Measurements from ENCODE around the gene CAPZB. TPM values are rescaled to one million over a fixed set of nuclear protein-coding genes. Genes with fewer than 3 reads are reported as not detected.

Gene CAPZB
- total RNA-seq, 1 experiment from 2014 or later = 491 TPM

DNA sequence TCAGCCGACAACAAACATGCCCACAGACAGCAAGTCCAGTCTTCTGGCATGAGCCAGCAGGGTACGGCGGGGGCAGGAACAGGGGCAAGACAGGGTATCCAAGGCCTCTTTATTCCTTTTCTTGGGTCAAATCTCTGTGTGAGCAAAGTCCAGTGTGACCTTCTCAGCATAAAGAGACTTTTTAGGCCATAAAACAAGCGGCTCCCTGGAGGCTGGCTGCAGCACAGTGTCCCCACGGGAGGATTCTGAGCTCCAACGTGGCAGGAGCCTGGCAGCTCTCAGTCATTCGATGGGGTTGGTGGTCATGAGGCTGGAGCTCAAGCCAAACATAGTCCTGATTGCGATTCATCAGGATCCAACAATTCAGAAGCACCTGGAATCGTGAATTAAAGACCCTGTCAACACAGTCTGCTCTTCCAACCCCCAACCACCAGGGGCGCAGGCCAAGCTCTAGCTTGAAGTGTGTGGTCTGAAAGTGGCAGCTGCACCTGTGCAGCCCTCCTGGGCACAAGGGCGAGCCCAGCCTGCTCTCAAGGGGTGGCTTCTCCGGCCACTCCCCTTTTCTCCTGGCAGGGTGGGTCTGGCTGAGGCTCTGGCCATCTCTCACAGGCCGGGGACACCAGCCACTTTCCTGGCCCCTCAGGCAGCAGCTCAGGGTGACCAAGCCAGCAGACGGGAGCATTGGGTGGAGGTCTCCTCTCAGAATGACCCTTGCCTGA is 111.1 kb downstream of the CAPZB start:
- ATAC-seq (peak; percentile 56), DNase-seq (ENCODE audit: low read depth, low spot score) (no peak)
- CTCF ChIA-PET = interaction anchor here (0.6 to 0.8 kb wide), 3 partner anchors 147 to 991 kb away, joined by 3 to 7 read pairs (median 3); no protein-coding TSS in a partner anchor
- intact Hi-C loops (cut with micrococcal nuclease; ENCODE audit: unreplicated experiment) (no loop called here), in situ Hi-C loops (cut with HindIII; ENCODE audit: low pct_unique_long_range_greater_than_20kb, low sequenced_read_pairs) (no loop called here)
- no peaks in the 10 kb centered on the region for H3K27me3 ChIP-seq (ENCODE audit: control insufficient read depth, insufficient read depth, low read length)
- peaks cover 6% of the 10 kb centered on the region; the same call in 1 of the 2 replicates for H3K4me1 ChIP-seq (ENCODE audit: control insufficient read depth, insufficient read depth, low read length)
- H3K36me3 ChIP-seq (ENCODE audit: control insufficient read depth, insufficient read depth, low read length) = peaks cover 13% of the 10 kb centered on the region
- BruUV-seq (replicated peaks) = no TSS peak
- POLR2A ChIA-PET = interaction anchor here (0.6 kb wide), 1 partner anchor 67 kb away, joined by 3 read pairs; no protein-coding TSS in a partner anchor
- no peak overlapping the region for H3K4me3 ChIP-seq (ENCODE audit: low read depth in 2 of 2, low read length in 2 of 2)
- no peaks in the 10 kb centered on the region for H3K9me3 ChIP-seq (ENCODE audit: control insufficient read depth, insufficient read depth, low read depth, low read length)
- TF ChIP-seq SIN3A (IDR thresholded peaks at IDR 0.05; ENCODE audit: borderline replicate concordance, insufficient read depth, low read depth, low read length) = no peak
- TF ChIP-seq, protein P1, sequence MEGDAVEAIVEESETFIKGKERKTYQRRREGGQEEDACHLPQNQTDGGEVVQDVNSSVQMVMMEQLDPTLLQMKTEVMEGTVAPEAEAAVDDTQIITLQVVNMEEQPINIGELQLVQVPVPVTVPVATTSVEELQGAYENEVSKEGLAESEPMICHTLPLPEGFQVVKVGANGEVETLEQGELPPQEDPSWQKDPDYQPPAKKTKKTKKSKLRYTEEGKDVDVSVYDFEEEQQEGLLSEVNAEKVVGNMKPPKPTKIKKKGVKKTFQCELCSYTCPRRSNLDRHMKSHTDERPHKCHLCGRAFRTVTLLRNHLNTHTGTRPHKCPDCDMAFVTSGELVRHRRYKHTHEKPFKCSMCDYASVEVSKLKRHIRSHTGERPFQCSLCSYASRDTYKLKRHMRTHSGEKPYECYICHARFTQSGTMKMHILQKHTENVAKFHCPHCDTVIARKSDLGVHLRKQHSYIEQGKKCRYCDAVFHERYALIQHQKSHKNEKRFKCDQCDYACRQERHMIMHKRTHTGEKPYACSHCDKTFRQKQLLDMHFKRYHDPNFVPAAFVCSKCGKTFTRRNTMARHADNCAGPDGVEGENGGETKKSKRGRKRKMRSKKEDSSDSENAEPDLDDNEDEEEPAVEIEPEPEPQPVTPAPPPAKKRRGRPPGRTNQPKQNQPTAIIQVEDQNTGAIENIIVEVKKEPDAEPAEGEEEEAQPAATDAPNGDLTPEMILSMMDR (IDR thresholded peaks at IDR 0.05) = no peak; the same call in 1 of the 2 replicates
- no peak for TF ChIP-seq POLR2AphosphoS5 (IDR thresholded peaks at IDR 0.05; ENCODE audit: low read depth, low read length)
- TF ChIP-seq TCF7L2 (IDR thresholded peaks at IDR 0.05; ENCODE audit: low read depth, low read length) = no peak
- TF ChIP-seq, protein P2, sequence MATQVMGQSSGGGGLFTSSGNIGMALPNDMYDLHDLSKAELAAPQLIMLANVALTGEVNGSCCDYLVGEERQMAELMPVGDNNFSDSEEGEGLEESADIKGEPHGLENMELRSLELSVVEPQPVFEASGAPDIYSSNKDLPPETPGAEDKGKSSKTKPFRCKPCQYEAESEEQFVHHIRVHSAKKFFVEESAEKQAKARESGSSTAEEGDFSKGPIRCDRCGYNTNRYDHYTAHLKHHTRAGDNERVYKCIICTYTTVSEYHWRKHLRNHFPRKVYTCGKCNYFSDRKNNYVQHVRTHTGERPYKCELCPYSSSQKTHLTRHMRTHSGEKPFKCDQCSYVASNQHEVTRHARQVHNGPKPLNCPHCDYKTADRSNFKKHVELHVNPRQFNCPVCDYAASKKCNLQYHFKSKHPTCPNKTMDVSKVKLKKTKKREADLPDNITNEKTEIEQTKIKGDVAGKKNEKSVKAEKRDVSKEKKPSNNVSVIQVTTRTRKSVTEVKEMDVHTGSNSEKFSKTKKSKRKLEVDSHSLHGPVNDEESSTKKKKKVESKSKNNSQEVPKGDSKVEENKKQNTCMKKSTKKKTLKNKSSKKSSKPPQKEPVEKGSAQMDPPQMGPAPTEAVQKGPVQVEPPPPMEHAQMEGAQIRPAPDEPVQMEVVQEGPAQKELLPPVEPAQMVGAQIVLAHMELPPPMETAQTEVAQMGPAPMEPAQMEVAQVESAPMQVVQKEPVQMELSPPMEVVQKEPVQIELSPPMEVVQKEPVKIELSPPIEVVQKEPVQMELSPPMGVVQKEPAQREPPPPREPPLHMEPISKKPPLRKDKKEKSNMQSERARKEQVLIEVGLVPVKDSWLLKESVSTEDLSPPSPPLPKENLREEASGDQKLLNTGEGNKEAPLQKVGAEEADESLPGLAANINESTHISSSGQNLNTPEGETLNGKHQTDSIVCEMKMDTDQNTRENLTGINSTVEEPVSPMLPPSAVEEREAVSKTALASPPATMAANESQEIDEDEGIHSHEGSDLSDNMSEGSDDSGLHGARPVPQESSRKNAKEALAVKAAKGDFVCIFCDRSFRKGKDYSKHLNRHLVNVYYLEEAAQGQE (IDR thresholded peaks at IDR 0.05; ENCODE audit: insufficient read depth in 1 of 2, low read depth in 2 of 2, low read length in 1 of 2) = no peak
- H3K27ac ChIP-seq (ENCODE audit: low read length) = no peak overlapping the region

DNA sequence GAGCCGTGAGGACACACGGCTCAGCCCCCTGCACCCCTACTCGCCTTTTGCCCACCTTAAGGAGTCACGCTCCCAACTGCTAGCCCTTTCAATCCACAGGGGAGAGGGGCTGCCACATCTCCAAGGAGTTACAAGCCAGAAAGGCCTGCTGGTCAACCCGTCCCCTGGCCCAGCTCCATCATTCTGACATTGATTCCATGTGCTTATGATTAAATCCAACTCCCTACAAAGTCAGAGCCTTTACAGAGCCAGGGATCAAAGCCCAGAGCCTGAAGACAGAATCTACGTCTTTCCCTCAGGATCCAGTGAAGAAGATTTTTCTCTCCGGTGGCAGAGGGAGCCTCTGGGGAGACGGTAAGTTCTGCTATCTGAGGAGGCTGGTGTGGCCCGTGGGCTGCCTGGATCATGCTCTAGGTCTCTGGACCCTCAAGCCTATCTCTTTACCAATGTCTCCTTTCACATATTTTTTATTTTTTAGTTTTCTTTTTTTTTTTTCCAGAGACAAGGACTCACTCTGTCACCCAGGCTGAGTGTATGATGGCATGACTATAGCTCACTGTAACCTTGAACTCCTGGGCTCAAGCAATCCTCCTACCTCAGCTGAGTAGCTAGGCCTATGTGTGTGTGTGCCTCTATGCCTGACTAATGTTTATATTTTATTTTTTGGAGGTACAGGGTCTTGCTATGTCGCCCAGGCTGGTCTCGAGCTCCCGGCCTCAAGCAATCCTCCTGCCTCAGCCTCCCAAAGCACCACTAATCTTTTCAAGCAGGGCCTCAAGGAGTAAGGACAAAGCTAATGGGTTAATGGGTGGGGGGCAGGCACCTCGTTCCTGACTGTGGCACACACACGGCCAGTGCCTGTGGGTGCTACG is 111.9 kb downstream of the CAPZB start:
- Histone ChIP-seq H3K27ac (ENCODE audit: low read length) (no peak overlapping the region), H3K27me3 (ENCODE audit: control insufficient read depth, insufficient read depth, low read length) (no peaks in the 10 kb centered on the region), H3K4me1 (ENCODE audit: control insufficient read depth, insufficient read depth, low read length) (peaks cover 6% of the 10 kb centered on the region; the same call in 1 of the 2 replicates), H3K9me3 (ENCODE audit: control insufficient read depth, insufficient read depth, low read depth, low read length) (no peaks in the 10 kb centered on the region), H3K4me3 (ENCODE audit: low read depth in 2 of 2, low read length in 2 of 2) (no peak overlapping the region), H3K36me3 (ENCODE audit: control insufficient read depth, insufficient read depth, low read length) (peaks cover 13% of the 10 kb centered on the region)
- TF ChIP-seq, protein P1 (IDR thresholded peaks at IDR 0.05) = no peak
- TF ChIP-seq, protein P2 (IDR thresholded peaks at IDR 0.05; ENCODE audit: insufficient read depth in 1 of 2, low read depth in 2 of 2, low read length in 1 of 2) = no peak
- TF ChIP-seq POLR2AphosphoS5 (IDR thresholded peaks at IDR 0.05; ENCODE audit: low read depth, low read length) (no peak), TCF7L2 (IDR thresholded peaks at IDR 0.05; ENCODE audit: low read depth, low read length) (no peak), SIN3A (IDR thresholded peaks at IDR 0.05; ENCODE audit: borderline replicate concordance, insufficient read depth, low read depth, low read length) (no peak)
- in situ Hi-C loops (cut with HindIII; ENCODE audit: low pct_unique_long_range_greater_than_20kb, low sequenced_read_pairs) = no loop called here
- DNase-seq (ENCODE audit: low read depth, low spot score) (no peak), ATAC-seq (no peak)
- no TSS peak for BruUV-seq (replicated peaks)
- ChIA-PET POLR2A (interaction anchor here (0.6 kb wide), 1 partner anchor 67 kb away, joined by 3 read pairs; no protein-coding TSS in a partner anchor), CTCF (interaction anchor here (0.6 to 0.8 kb wide), 3 partner anchors 146 to 992 kb away, joined by 3 to 7 read pairs (median 3); no protein-coding TSS in a partner anchor)
- intact Hi-C loops (cut with micrococcal nuclease; ENCODE audit: unreplicated experiment) = no loop called here
